ENCODE measurements around the gene SMYD5.

DNA sequence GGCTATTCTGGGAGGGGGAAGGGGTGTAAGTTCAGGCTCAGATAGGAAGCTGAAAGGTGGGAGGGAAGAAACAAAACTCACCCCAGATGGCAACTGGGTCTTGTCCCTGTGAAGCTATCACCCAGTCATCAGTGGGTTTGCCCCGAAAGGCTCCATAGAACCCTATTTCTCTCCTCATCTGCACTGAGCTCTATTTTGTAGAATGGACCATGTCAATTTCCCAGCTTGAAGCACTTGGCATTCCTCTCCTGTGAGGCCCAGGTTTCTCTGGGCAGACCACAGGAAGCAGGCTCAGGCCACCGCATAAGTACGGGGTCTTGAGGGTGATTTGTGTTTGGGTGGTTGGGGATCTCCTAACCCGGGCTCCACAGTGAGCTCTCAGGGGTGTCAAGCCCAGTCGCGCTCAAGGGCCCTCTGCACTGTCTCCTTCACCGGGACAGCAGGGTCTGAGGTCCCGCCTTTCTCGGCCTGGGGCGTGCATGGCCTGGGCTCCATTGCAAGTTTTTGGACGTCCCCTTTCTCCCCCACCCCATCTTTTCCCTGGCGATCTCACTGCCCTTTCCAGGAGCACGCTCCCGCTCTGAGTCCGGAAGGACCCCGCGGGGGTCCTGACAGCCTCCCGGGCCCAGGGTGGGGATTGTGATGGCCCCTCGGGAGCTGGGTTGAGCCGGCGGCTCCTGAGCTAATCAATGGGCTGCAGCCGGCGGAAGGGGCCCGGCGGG is 38.9 kb upstream of the SMYD5 start:
- TF ChIP-seq, protein P1, sequence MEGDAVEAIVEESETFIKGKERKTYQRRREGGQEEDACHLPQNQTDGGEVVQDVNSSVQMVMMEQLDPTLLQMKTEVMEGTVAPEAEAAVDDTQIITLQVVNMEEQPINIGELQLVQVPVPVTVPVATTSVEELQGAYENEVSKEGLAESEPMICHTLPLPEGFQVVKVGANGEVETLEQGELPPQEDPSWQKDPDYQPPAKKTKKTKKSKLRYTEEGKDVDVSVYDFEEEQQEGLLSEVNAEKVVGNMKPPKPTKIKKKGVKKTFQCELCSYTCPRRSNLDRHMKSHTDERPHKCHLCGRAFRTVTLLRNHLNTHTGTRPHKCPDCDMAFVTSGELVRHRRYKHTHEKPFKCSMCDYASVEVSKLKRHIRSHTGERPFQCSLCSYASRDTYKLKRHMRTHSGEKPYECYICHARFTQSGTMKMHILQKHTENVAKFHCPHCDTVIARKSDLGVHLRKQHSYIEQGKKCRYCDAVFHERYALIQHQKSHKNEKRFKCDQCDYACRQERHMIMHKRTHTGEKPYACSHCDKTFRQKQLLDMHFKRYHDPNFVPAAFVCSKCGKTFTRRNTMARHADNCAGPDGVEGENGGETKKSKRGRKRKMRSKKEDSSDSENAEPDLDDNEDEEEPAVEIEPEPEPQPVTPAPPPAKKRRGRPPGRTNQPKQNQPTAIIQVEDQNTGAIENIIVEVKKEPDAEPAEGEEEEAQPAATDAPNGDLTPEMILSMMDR (conservative IDR thresholded peaks at IDR 0.05; ENCODE audit: low read depth, low read length) = no peak
- no peak for TF ChIP-seq EZH2 (IDR thresholded peaks at IDR 0.05; ENCODE audit: borderline replicate concordance, low read depth, low read length, poor library complexity, severe bottlenecking)

All from A673 (cell line).